Stimulated activated naive B cell treated with anti-CD40 and anti-IgM and Interleukin-4, amounts not matched to agents 10 μg/mL and 1 μg/mL and 100 μg/mL, for 72 hours (primary cell): Measurements from ENCODE around the gene PBX1.

Source experiments
- ATAC-seq, 2 donors: fragments of 150-1000 bp; cut with Tn5 transposase; replicated peaks; 2 replicates each; pipeline ENCODE4 v1.10.0; 2021; ENCODE audit warnings: moderate library complexity in 1 of 2
- DNase-seq: peaks from one replicate; pipeline ENCODE4 v3.0.0; 2021
- H3K27ac Mint-ChIP-seq: one replicate; pipeline ENCODE4 v1.8.0; 2022; ENCODE audit warnings: mild to moderate bottlenecking, mixed read lengths
- H3K27me3 Mint-ChIP-seq, 2 donors: one replicate each; pipeline ENCODE4 v1.8.0; 2022; ENCODE audit warnings: mixed read lengths in 2 of 2
- H3K36me3 Mint-ChIP-seq, 2 donors: one replicate each; pipeline ENCODE4 v1.8.0; 2022; ENCODE audit warnings: mixed read lengths in 2 of 2, mild to moderate bottlenecking in 1 of 2
- H3K4me1 Mint-ChIP-seq, 2 donors: one replicate each; pipeline ENCODE4 v1.8.0; 2022; ENCODE audit warnings: mixed read lengths in 2 of 2, mild to moderate bottlenecking in 1 of 2
- H3K4me3 Mint-ChIP-seq, 2 donors: one replicate each; pipeline ENCODE4 v1.8.0; 2022; ENCODE audit warnings: mild to moderate bottlenecking in 2 of 2, mixed read lengths in 2 of 2, moderate library complexity in 1 of 2
- H3K9me3 Mint-ChIP-seq, 2 donors: one replicate each; pipeline ENCODE4 v1.8.0; 2022; ENCODE audit warnings: mixed read lengths in 2 of 2, mild to moderate bottlenecking in 1 of 2

PBX1 gene

GRCh38 chr1:164774413-164774812 is 215.4 kb downstream of the PBX1 start:
- Mint-ChIP-seq H3K36me3 (no peaks in the 10 kb centered on the region), H3K27ac (no peak overlapping the region), H3K9me3 (no peaks in the 10 kb centered on the region), H3K4me3 (no peak overlapping the region), H3K4me1 (no peaks in the 10 kb centered on the region), H3K27me3 (peaks cover 5 to 6% of the 10 kb centered on the region in 2 donors)
- ATAC-seq, result no peak
- no peak for DNase-seq

DNA sequence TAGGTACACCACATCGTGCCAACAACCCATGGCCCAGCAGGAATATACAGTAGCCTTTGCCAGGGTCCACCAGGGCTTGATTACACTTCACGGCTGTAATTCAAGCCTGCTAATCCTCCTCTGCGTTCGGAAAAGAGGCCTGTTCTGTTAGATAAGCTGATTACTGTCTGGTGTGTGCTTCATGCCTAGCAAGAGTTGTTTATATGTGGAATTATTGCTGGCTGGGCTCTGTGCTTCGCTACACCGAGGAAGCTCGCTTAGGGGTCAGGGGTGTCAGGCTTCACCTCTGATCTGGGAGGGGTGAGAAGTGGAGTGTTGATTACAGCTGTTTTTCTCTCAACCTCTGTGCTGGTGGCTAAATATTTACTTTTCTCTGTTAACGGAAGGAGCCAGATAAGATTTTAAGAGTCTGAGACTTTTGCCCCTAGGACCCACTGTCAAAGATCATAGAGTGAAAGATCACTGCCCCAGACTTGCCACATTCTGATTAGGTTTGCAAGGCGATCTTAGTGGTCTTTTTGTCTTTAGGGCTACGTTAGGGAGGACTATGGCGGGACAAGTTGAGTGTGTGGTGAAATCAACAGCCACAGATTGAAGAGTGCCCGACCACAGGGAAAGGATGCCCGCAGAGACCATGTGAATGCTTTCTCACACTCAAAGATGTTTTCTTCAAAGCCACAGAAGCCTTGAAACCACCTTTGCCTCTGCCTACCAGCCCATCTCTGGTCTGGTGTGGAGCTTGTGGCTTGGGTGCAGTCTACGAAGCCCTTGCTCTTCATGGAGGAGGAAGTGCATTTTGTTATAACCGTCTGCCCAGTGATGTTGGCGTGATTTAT is 216.1 kb downstream of the PBX1 start:
- no peak for ATAC-seq

GRCh38 chr1:164777518-164777917 is 218.5 kb downstream of the PBX1 start:
- DNase-seq (no peak), ATAC-seq (no peak)
- Mint-ChIP-seq H3K36me3 (no peaks in the 10 kb centered on the region), H3K4me3 (no peak overlapping the region), H3K27ac (no peak overlapping the region), H3K27me3 (peaks cover 5 to 6% of the 10 kb centered on the region in 2 donors), H3K9me3 (no peaks in the 10 kb centered on the region), H3K4me1 (no peaks in the 10 kb centered on the region)

More for the DNA sequence above, 216.1 kb downstream of the PBX1 start:
- Mint-ChIP-seq H3K27me3 (peaks cover 5 to 6% of the 10 kb centered on the region in 2 donors), H3K27ac (no peak overlapping the region), H3K36me3 (no peaks in the 10 kb centered on the region), H3K9me3 (no peaks in the 10 kb centered on the region), H3K4me1 (no peaks in the 10 kb centered on the region), H3K4me3 (no peak overlapping the region)
- no peak for DNase-seq

DNA sequence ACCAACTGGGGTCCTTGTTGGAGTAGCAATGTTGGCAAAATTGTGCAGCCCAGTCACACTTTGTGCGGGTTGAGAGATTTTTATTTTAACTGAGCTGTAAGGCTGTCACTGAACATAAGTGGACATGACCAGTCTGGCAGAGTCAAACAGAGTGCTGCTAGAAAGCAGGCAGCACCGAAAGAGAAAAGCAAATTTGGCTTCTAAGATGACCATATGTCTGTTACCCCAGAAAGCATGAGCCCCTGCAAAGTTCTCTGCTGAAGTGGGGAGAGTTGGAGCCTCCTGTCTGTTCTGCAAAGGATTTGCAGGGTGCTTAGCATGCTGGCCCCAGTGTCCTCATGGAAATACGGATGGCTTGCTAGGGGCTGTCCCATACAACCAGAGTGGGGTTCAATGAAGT is 220.4 kb downstream of the PBX1 start:
- Mint-ChIP-seq H3K36me3 (no peaks in the 10 kb centered on the region), H3K4me1 (no peaks in the 10 kb centered on the region), H3K4me3 (no peak overlapping the region), H3K27me3 (peaks cover 0 to 5% of the 10 kb centered on the region in 2 donors), H3K27ac (no peak overlapping the region), H3K9me3 (no peaks in the 10 kb centered on the region)
- DNase-seq (no peak), ATAC-seq (no peak)

DNA sequence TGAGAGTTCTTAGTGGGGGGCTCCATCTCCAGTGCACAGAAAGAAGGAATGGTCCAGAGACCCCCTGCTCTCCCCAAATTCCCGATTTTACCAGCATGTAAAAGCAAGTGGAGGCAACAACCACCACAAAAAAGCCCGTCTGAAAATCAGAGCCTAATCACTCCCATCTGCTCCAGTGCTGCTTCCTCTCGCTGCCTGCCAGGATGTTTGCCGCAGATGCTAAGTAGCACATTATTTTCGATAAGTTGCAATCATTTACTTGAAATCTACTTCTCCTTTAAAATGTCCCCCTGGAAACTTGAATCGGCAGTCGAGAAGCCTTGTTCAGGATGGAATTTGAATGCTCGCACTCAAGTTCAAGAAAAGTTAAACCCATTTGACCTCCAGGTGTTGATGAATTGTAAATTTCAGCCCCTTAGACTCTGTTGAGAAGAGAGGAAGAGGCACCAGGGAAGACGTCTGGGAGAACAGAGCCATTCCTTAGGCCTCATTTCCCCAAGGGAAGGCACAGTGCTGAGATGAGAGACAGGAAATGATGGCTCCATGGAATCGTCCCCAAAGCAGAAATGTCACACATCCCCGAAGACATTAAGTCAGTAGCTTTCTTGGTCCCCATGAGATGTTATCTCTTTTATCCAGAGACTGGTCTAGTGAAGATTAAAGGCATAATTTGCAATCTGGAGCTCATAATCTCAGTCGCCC is 221.3 kb downstream of the PBX1 start:
- Mint-ChIP-seq H3K4me3 (no peak overlapping the region), H3K4me1 (no peaks in the 10 kb centered on the region), H3K9me3 (no peaks in the 10 kb centered on the region), H3K36me3 (no peaks in the 10 kb centered on the region), H3K27me3 (peaks cover 0 to 5% of the 10 kb centered on the region in 2 donors), H3K27ac (no peak overlapping the region)
- DNase-seq (no peak), ATAC-seq (no peak)

GRCh38 chr1:164780863-164781262 is 221.9 kb downstream of the PBX1 start:
- H3K27ac Mint-ChIP-seq, result no peak overlapping the region
- no peaks in the 10 kb centered on the region for H3K4me1 Mint-ChIP-seq
- ATAC-seq, result no peak
- H3K36me3 Mint-ChIP-seq, result no peaks in the 10 kb centered on the region
- H3K4me3 Mint-ChIP-seq, result no peak overlapping the region
- H3K9me3 Mint-ChIP-seq, result no peaks in the 10 kb centered on the region
- no peak for DNase-seq
- H3K27me3 Mint-ChIP-seq, result peaks cover 0 to 6% of the 10 kb centered on the region in 2 donors

DNA sequence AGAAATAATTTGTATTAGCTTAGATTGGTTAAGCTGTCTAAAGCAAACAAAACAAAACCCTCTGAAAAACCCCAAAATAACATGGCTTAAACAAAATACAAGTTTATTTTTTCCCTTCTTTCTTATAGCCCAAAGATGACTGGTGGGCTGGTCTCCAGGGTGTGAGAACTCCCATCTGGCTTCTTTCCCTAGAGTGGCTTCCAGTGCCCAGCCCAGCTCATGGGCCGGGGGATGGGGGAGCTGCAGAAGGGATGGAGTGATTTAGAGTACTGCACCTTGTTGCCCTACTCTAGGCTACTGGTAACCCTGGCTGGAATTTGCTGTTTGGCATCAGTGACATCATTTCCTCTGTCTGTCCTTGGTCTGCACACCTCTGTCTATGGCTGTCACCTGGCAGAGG is 223.0 kb downstream of the PBX1 start:
- H3K4me1 Mint-ChIP-seq, result peaks cover 0 to under 1% of the 10 kb centered on the region in 2 donors
- no peak overlapping the region for H3K4me3 Mint-ChIP-seq
- no peak overlapping the region for H3K27ac Mint-ChIP-seq
- no peak for DNase-seq
- H3K9me3 Mint-ChIP-seq, result no peaks in the 10 kb centered on the region
- no peak for ATAC-seq
- H3K36me3 Mint-ChIP-seq, result no peaks in the 10 kb centered on the region
- peaks cover 6 to 9% of the 10 kb centered on the region in 2 donors for H3K27me3 Mint-ChIP-seq

GRCh38 chr1:164783778-164784555 is 225.0 kb downstream of the PBX1 start:
- no peak overlapping the region for H3K4me3 Mint-ChIP-seq
- no peaks in the 10 kb centered on the region for H3K9me3 Mint-ChIP-seq
- H3K36me3 Mint-ChIP-seq, result no peaks in the 10 kb centered on the region
- peaks cover 12 to 24% of the 10 kb centered on the region in 2 donors for H3K27me3 Mint-ChIP-seq
- no peak overlapping the region for H3K27ac Mint-ChIP-seq
- DNase-seq (no peak), ATAC-seq (no peak)
- H3K4me1 Mint-ChIP-seq, result peaks cover 4 to 8% of the 10 kb centered on the region in 2 donors

GRCh38 chr1:164784960-164785359 is 226.0 kb downstream of the PBX1 start:
- Mint-ChIP-seq H3K4me1 (peaks cover 4 to 8% of the 10 kb centered on the region in 2 donors), H3K36me3 (no peaks in the 10 kb centered on the region)

GRCh38 chr1:164785841-164786534 is 227.0 kb downstream of the PBX1 start:
- peaks cover 12 to 40% of the 10 kb centered on the region in 2 donors for H3K27me3 Mint-ChIP-seq
- no peaks in the 10 kb centered on the region for H3K9me3 Mint-ChIP-seq
- H3K27ac Mint-ChIP-seq, result no peak overlapping the region
- H3K4me1 Mint-ChIP-seq, result peaks cover 4 to 8% of the 10 kb centered on the region in 2 donors
- ATAC-seq (no peak), DNase-seq (no peak)
- H3K36me3 Mint-ChIP-seq, result no peaks in the 10 kb centered on the region
- no peak overlapping the region for H3K4me3 Mint-ChIP-seq

More at GRCh38 chr1:164784960-164785359, 226.0 kb downstream of the PBX1 start:
- Mint-ChIP-seq H3K9me3 (no peaks in the 10 kb centered on the region), H3K27me3 (peaks cover 12 to 32% of the 10 kb centered on the region in 2 donors), H3K27ac (no peak overlapping the region), H3K4me3 (no peak overlapping the region)
- DNase-seq (no peak), ATAC-seq (no peak)

- ATAC-seq (peak; percentile 87 to 91), DNase-seq (peak; percentile 44)
- Mint-ChIP-seq H3K9me3 (no peaks in the 10 kb centered on the region), H3K36me3 (no peaks in the 10 kb centered on the region), H3K4me1 (peaks cover 4 to 8% of the 10 kb centered on the region in 2 donors), H3K27me3 (peaks cover 14 to 50% of the 10 kb centered on the region in 2 donors), H3K4me3 (no peak overlapping the region), H3K27ac (no peak overlapping the region)
These were observed 228.2 kb downstream of the PBX1 start for GRCh38 chr1:164786980-164787833.

- H3K27me3 Mint-ChIP-seq, result peaks cover 17 to 53% of the 10 kb centered on the region in 2 donors
- peaks cover 4 to 8% of the 10 kb centered on the region in 2 donors for H3K4me1 Mint-ChIP-seq
- no peaks in the 10 kb centered on the region for H3K9me3 Mint-ChIP-seq
- H3K4me3 Mint-ChIP-seq, result no peak overlapping the region
- H3K36me3 Mint-ChIP-seq, result no peaks in the 10 kb centered on the region
- H3K27ac Mint-ChIP-seq, result no peak overlapping the region
- ATAC-seq (no peak), DNase-seq (no peak)
These were observed 228.8 kb downstream of the PBX1 start for GRCh38 chr1:164787834-164788231.

DNA sequence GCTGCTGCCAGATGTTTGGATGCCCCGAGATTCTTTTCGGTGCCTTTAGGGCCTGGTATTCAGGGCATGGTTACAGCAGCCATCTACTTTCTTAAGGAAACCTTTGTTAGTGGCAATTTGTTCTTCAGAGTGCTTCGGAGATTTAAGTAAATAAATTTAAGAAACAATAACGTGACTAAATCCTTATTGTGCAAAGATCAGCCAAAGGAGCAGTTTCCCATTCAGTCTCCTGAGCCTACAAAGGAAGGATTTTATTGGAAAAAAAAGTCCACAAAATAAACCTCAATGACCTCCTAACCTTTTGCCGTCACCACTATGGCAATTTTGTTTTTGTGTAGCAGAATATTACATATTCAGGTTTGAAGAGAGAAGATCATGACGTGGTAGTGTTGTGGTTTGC is 231.1 kb downstream of the PBX1 start:
- H3K27me3 Mint-ChIP-seq, result peaks cover 17 to 53% of the 10 kb centered on the region in 2 donors
- H3K36me3 Mint-ChIP-seq, result no peaks in the 10 kb centered on the region
- peaks cover 4 to 8% of the 10 kb centered on the region in 2 donors for H3K4me1 Mint-ChIP-seq
- ATAC-seq (no peak), DNase-seq (no peak)
- H3K4me3 Mint-ChIP-seq, result no peak overlapping the region
- H3K27ac Mint-ChIP-seq, result no peak overlapping the region
- H3K9me3 Mint-ChIP-seq, result no peaks in the 10 kb centered on the region
